Fibroblast of upper back skin (primary cell): ENCODE data around the gene TASL.
A peak's percentile ranks its signal among the peaks of the same experiment; 100 is the strongest.
"Not testable (repeated sequence)": the region's sequence is repeated elsewhere in the genome, so short reads cannot be mapped to it uniquely, and the experiment has no call there.

Source experiments
- DNase-seq: peaks from one replicate; pipeline ENCODE4 v3.0.0-alpha.2; 2013

The TASL gene, protein sequence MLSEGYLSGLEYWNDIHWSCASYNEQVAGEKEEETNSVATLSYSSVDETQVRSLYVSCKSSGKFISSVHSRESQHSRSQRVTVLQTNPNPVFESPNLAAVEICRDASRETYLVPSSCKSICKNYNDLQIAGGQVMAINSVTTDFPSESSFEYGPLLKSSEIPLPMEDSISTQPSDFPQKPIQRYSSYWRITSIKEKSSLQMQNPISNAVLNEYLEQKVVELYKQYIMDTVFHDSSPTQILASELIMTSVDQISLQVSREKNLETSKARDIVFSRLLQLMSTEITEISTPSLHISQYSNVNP

GRCh38 chrX:30577362-30577991, at the start of gene TASL:
TASL (minus strand) TSS chrX:30577766; CDS start chrX:30560355, 17,411 bp downstream.
- no peak for DNase-seq

DNA sequence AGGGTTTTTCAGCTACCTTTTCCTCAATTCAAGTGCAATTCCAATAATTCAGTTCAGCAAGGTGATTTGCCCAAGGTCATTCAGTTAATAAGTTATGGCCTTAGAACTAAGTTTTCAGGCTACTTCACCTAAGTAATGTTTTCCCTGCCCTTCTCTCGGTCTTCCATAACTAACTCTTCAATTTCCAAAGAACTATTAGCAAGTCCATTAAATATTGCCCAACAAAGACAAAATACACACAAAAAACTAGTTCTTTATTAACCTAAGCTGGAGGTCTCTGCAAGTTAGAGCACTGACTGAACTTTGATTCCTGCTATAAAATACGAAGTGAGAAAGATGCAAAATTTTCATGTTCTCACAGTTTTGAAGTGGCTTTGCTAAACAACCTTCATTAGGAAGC, 48.8 kb upstream of the TASL start:
- no peak for DNase-seq

DNA sequence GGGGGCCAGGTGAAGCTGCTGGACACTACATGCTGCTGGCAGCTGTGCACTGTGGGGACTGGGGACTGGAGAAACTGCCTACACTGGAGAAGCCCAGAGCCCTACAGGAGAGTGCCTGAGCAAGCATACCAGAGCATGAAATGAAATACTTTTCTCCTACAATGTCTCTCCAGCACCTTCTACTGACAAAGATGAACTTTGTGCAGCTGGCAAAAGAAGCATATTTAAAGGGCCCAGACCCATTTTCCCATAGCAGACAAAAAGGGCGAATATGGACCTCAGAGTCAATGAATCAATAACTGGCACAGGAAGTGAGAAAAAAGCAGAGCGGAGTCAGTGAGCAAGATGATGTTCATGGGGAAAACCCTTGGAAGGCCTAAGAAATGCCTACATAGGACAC, 44.8 kb upstream of the TASL start:
- DNase-seq: no peak

- DNase-seq: peak; percentile 90
Observed at GRCh38 chrX:30620980-30621618, 43.5 kb upstream of the TASL start.

DNA sequence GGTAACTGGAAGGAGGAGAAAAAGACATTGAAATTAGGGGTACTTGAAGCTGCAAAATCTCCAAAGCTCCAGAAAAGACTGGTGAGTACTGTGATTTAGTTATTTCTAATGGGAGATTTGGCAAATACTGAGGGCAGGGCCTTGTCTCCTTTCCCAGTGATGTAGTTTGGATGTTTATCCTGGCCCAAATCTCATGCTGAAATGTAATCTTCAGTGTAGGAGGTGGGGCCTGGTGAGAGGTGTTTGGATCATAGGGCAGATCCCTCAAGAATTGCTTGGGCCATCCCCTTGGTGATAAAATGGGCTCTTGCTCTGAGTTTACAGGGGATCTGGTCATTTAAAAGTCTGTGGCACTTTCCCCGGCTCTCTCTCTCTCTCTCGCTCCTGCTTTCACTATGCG, 42.6 kb upstream of the TASL start:
- DNase-seq: no peak

GRCh38 chrX:30618160-30618765, 40.7 kb upstream of the TASL start:
- no peak for DNase-seq

DNA sequence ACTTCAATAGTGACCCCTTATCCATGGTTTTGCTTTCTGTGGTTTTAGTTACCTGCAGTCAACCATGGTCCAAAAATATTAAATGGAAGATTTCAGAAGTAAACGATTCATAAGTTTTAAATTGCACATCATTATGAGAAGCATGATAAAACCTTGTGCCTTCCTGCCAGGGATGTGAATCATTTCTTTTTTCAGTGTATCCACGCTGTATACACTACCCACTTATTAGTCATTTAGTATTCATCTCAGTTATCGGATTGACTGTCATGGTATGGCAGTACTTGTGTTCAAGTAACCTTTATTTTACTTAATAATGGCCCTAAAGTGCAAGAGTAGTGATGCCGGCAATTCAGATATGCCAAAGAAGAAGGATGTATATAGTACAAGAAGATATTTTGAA, 37.7 kb upstream of the TASL start:
- DNase-seq: peak; percentile 27

- DNase-seq: no peak
Observed at GRCh38 chrX:30613721-30614120, 36.2 kb upstream of the TASL start.

DNA sequence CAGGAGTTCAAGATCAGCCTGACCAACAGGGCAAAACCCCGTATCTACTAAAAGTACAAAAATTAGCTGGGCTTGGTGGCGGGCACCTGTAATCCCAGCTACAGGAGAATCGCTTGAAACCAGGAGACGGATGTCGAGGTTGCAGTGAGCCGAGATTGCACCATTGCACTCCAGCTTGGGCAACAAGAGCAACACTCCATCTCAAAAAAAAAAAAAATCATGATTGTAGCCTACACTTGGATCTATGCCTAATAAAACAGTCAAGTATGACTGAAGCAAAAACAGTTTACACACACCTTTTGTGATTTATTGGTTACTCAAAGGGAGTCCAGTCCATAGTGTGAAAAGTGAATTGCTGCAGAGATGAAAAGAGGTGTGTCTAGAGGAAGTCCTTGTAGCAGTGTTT, 34.7 kb upstream of the TASL start:
- DNase-seq: no peak

GRCh38 chrX:30610026-30610425, 32.5 kb upstream of the TASL start:
- DNase-seq: no peak

- DNase-seq: peak; percentile 25
Observed at GRCh38 chrX:30607155-30607554, 29.6 kb upstream of the TASL start.

GRCh38 chrX:30600269-30601176, 23.0 kb upstream of the TASL start:
- DNase-seq: not testable (repeated sequence)

DNA sequence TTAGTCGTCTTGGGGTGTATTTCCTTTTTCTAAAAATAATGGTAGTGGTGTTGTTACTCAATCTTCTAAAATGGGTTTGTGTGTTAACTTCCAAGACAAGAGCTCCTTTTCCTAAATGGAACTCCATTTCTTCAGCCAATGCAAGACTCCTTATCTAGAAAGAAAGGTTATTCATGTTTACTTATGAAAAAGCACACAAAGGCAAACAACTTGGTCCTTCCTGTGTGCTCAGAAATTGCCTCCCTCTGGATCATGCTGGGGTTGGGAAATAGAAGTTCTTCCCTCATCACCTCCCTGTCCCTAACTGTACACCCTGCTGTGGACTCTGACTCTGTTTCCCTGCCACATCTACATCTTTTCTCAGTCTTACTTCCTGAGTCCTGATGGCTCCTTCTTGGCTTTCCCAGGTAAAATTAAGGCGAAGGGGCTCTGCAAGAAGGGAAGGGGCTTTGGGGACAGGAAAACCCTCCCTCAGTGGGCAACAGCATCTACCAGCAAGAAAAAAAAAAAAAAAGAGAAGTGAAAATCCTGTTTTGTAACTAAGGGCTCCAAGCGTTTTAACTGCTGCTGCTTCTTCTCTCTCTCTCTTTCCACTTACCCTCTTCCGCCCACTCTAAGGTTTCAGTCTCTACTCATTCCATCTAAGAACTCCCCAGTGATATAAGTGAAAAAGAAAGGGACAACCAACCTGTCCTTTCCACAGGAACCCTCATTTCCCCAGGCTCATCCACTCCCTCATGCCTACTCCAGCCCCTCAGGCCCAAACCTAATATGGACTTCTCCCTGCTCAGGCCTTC, 19.8 kb upstream of the TASL start:
- no peak for DNase-seq

DNA sequence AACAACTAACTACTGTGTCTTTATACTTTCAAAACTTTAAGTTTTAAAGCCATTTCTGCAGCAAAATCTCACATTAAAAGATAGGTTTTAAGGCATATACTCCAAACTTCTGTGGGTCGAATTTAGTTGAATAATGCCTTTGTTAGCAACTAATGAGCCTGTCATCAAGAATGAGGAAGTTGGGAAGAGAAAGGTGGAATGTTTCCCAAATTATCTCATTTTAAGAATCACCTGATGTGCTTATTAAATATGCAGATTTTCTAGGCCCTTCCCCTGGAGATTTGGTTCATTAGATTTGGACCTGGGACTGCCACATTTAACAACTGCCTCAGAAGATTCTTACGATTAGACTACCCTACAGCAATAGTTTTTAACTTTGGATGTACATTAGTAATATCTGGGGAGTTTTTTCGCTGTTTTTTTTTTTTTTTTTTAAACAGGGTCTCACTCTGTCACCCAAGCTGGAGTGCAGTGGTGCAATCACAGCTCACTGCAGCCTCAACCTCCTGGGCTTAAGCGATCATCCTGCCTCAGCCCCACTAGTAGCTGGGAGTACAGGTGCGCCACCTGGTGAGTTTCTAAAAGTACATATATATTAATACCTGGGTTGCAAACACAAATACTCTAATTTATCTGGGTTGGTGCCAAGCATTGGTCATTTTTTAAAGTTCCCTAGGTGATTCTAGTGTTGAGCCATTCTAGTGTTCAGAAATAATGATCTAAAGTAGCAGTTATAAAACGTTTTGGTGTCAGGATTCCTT, 16.1 kb upstream of the TASL start:
- no peak for DNase-seq

DNA sequence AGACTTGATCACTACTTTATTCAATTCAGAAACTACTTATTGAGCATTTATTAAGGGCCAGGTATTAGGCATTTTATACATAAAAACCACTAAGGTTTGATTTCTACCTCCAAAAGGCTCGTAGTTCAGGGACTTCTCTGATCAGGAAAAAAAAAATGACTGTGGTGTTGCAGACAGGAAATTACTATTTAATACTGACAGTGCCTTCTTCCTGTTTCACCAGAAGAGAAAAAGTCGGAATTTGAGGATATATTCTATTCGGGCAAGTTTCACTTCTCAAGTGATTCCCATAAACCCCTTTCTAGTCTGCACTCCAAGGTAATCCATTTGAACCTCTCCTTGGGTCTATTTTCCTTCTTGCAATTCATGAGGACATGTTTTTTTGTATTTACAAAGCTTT, 15.3 kb upstream of the TASL start:
- DNase-seq: no peak

GRCh38 chrX:30590368-30590767, 12.8 kb upstream of the TASL start:
- DNase-seq: no peak

DNA sequence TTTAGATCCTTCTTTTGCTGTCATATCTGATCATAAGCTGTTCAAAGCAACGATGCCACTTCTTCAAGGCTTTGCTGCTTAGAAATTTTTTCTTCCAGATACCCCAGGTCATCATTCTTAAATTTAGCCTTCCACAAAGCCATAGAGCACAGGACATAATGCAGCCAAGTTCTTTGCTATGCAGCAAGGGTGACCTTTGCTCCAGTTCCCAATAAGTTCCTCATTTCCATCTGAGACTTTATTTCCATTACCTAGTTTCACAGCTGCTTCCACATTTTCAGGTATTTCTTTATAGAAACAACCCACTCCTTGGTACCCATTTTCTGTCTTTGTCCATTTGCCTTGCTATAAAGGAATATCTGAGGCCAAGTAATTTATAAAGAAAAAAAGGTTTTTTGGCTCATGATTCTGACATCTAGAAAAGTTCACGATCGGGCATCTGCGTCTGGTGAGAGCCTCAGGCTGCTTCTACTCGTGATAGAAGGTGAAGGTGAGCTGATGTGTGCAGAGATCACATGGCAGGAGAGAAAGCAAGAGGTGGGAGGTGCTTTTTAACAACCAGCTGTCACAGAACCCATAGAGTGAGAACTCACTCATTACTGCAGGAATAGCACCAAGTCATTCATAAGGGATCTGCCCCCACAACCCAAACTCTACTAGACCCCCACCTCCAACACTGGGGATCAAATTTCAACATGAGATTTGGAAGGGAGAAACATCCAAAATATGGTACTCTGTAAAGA, 11.8 kb upstream of the TASL start:
- DNase-seq: no peak

DNA sequence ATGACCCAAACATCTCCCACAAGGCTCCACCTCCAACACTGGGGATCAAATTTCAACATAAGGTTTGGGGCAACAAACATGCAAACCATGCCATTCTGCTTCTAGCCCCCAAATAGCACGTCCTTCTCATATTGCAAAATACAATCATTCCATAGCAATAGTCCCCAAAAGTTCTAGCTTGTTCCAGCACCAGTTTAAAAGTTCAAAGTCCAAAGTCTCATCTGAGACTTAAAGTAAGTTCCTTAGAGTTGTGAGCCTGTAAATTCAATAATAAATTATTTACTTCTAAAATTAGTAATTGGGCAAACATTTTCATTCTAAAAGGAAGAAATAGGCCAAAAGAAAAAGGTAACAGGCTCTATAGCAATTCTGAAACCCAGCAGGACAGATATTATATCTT, 8.9 kb upstream of the TASL start:
- DNase-seq: no peak

GRCh38 chrX:30582664-30583063, 5.1 kb upstream of the TASL start:
- DNase-seq: no peak

- DNase-seq: no peak
Observed at GRCh38 chrX:30580641-30581040, 3.1 kb upstream of the TASL start.
